H1 (cell line): ENCODE measurements around the gene NUP98. TPM values are rescaled to one million over a fixed set of nuclear protein-coding genes. Genes with fewer than 3 reads are reported as not detected.

Source experiments
- CTCF ChIA-PET: fragments of 300-600 bp; sonication (Branson Sonifier 250); formaldehyde crosslinking; loops from one replicate; lab custom pipeline; 2021; ENCODE audit not compliant: partially characterized antibody; lab: Charles Lee
- POLR2A ChIA-PET: fragments of 300-600 bp; sonication (Branson Sonifier 250); formaldehyde crosslinking; loops from one replicate; lab custom pipeline; 2021; ENCODE audit warnings: inconsistent platforms; ENCODE audit not compliant: partially characterized antibody; lab: Charles Lee
- DNase-seq, 2 experiments: peaks; one replicate each; pipeline versions ENCODE4 v3.0.0 to v3.0.0-alpha.2; 2010 to 2022; ENCODE audit warnings: low spot score in 2 of 2, low read depth in 1 of 2, mixed read lengths in 1 of 2
- FAIRE-seq: peaks from 2 replicates; lab custom pipeline; 2011; peaks lifted over from hg19 to GRCh38; lab: Jason Lieb, UNC
- H2AFZ ChIP-seq: 2 replicates; pipeline ENCODE4 v1.8.1; 2012; ENCODE audit warnings: low read length, inconsistent platforms
- H2AK5ac ChIP-seq: 2 replicates; pipeline ENCODE4 v1.6.1; 2013; ENCODE audit warnings: low read depth, low read length
- H2BK120ac ChIP-seq: replicated peaks from 2 replicates; pipeline ENCODE3; 2013; ENCODE audit warnings: low read depth, low read length, inconsistent platforms
- H2BK12ac ChIP-seq: 2 replicates; pipeline ENCODE4 v1.6.1; 2013; ENCODE audit warnings: low read depth, low read length
- H2BK15ac ChIP-seq: 2 replicates; pipeline ENCODE4 v1.6.1; 2013; ENCODE audit warnings: low read length
- H2BK20ac ChIP-seq: 2 replicates; pipeline ENCODE4 v1.6.1; 2013; ENCODE audit warnings: low read length
- H2BK5ac ChIP-seq: 2 replicates; pipeline ENCODE4 v1.6.1; 2013; ENCODE audit warnings: low read depth, low read length
- H3K14ac ChIP-seq: 2 replicates; pipeline ENCODE4 v1.6.1; 2013; ENCODE audit warnings: inconsistent platforms; ENCODE audit not compliant: insufficient read length
- H3K18ac ChIP-seq: 2 replicates; pipeline ENCODE4 v1.6.1; 2013; ENCODE audit warnings: low read length; ENCODE audit errors: extremely low read depth
- H3K23ac ChIP-seq: 2 replicates; pipeline ENCODE4 v1.6.1; 2013; ENCODE audit warnings: inconsistent platforms; ENCODE audit not compliant: insufficient read length
- H3K23me2 ChIP-seq: 2 replicates; pipeline ENCODE4 v1.6.1; 2013; ENCODE audit warnings: low read depth, low read length
- H3K27ac ChIP-seq: 2 replicates; pipeline ENCODE4 v1.6.1; 2011; ENCODE audit warnings: low read depth, low read length, inconsistent platforms
- H3K27me3 ChIP-seq, 4 experiments: replicated peaks in 1 of 4; 1 replicate in 1 of 4; 2 replicates in 3 of 4; pipeline versions ENCODE4 v1.6.1 to v1.8.1; 2011 to 2013; ENCODE audit warnings: low read length in 3 of 4, mild to moderate bottlenecking in 3 of 4, inconsistent platforms in 2 of 4, mixed read lengths in 2 of 4, moderate library complexity in 1 of 4; ENCODE audit not compliant: control insufficient read depth in 3 of 4, insufficient read depth in 3 of 4; ENCODE audit errors: extremely low read depth in 1 of 4
- H3K36me3 ChIP-seq, 4 experiments: 2 replicates each; pipeline versions ENCODE4 v1.6.1 to v1.8.1; 2011 to 2013; ENCODE audit warnings: mild to moderate bottlenecking in 4 of 4, low read length in 3 of 4, moderate library complexity in 2 of 4, control low read depth in 1 of 4, inconsistent platforms in 1 of 4; ENCODE audit not compliant: insufficient read depth in 4 of 4, control insufficient read depth in 2 of 4
- H3K4ac ChIP-seq: replicated peaks from 2 replicates; pipeline ENCODE3; 2013; ENCODE audit warnings: low read length, low read depth, mixed read lengths, inconsistent platforms; ENCODE audit not compliant: insufficient read length
- H3K4me1 ChIP-seq, 4 experiments: replicated peaks in 1 of 4; 1 replicate in 1 of 4; 2 replicates in 3 of 4; pipeline versions ENCODE4 v1.6.1 to v1.8.1; 2011 to 2013; ENCODE audit warnings: low read length in 3 of 4, inconsistent platforms in 2 of 4, mixed read lengths in 1 of 4; ENCODE audit not compliant: insufficient read depth in 4 of 4, control insufficient read depth in 3 of 4
- H3K4me2 ChIP-seq, 2 experiments: 2 replicates each; pipeline versions ENCODE4 v1.6.1 to v1.8.1; 2011 to 2013; ENCODE audit warnings: low read depth in 2 of 2, low read length in 2 of 2, control low read depth in 1 of 2, inconsistent platforms in 1 of 2, mild to moderate bottlenecking in 1 of 2; ENCODE audit not compliant: insufficient read depth in 1 of 2
- H3K4me3 ChIP-seq, 4 experiments: fragments of 200-600, 300-600 bp in 1 of 4; sonication (generic), shearing (Covaris generic), sonication (Bioruptor Twin) in 1 of 4; 2 replicates each; pipeline versions ENCODE4 v1.5.1 to v1.8.1; 2011 to 2016; ENCODE audit warnings: low read length in 4 of 4, low read depth in 3 of 4, control low read depth in 2 of 4, inconsistent platforms in 2 of 4, mild to moderate bottlenecking in 2 of 4, mixed read lengths in 1 of 4, moderate library complexity in 1 of 4; ENCODE audit not compliant: insufficient read depth in 2 of 4; ENCODE audit errors: extremely low read depth in 1 of 4
- H3K56ac ChIP-seq: replicated peaks from 2 replicates; pipeline ENCODE3; 2013; ENCODE audit warnings: low read depth, mild to moderate bottlenecking, mixed read lengths, low read length, inconsistent platforms; ENCODE audit not compliant: insufficient read length
- H3K79me1 ChIP-seq: 2 replicates; pipeline ENCODE4 v1.6.1; 2013; ENCODE audit warnings: low read depth, low read length, control low read depth
- H3K79me2 ChIP-seq, 2 experiments: 2 replicates each; pipeline versions ENCODE4 v1.6.1 to v1.8.1; 2012 to 2013; ENCODE audit warnings: low read length in 2 of 2, mild to moderate bottlenecking in 2 of 2, inconsistent platforms in 1 of 2; ENCODE audit not compliant: insufficient read depth in 2 of 2, control insufficient read depth in 1 of 2
- H3K9ac ChIP-seq, 4 experiments: replicated peaks in 1 of 4; 1 replicate in 1 of 4; 2 replicates in 3 of 4; pipeline versions ENCODE4 v1.6.1 to v1.8.1; 2011 to 2013; ENCODE audit warnings: low read depth in 3 of 4, low read length in 3 of 4, control low read depth in 2 of 4, mild to moderate bottlenecking in 2 of 4, moderate library complexity in 2 of 4, inconsistent platforms in 1 of 4; ENCODE audit errors: extremely low read depth in 1 of 4
- H3K9me3 ChIP-seq, 2 experiments: 2 replicates each; pipeline versions ENCODE4 v1.6.1 to v1.8.1; 2012 to 2013; ENCODE audit warnings: mild to moderate bottlenecking in 2 of 2, moderate library complexity in 2 of 2, control low read depth in 1 of 2, inconsistent platforms in 1 of 2, low read depth in 1 of 2, low read length in 1 of 2, mixed read lengths in 1 of 2; ENCODE audit not compliant: insufficient read depth in 2 of 2
- H4K20me1 ChIP-seq, 2 experiments: replicated peaks in 1 of 2; 2 replicates each; pipeline versions ENCODE3 to v1.8.1; 2011 to 2013; ENCODE audit warnings: inconsistent platforms in 2 of 2, low read length in 2 of 2, mild to moderate bottlenecking in 1 of 2; ENCODE audit not compliant: insufficient read depth in 2 of 2, control insufficient read depth in 1 of 2
- H4K5ac ChIP-seq: 2 replicates; pipeline ENCODE4 v1.6.1; 2013; ENCODE audit warnings: low read length, low read depth, mixed read lengths, inconsistent platforms; ENCODE audit not compliant: insufficient read length
- H4K8ac ChIP-seq: 2 replicates; pipeline ENCODE4 v1.8.0; 2013; ENCODE audit warnings: mild to moderate bottlenecking, moderate library complexity, low read length, inconsistent platforms; ENCODE audit not compliant: insufficient read depth; ENCODE audit errors: extremely low read depth
- H4K91ac ChIP-seq: replicated peaks from 2 replicates; pipeline ENCODE3; 2013; ENCODE audit warnings: low read length, mixed read lengths, inconsistent platforms; ENCODE audit not compliant: insufficient read length
- CEBPB ChIP-seq: IDR thresholded peaks from 2 replicates; pipeline ENCODE4 v1.6.1; 2012; ENCODE audit warnings: low read depth, low read length
- SP1 ChIP-seq: IDR thresholded peaks from 2 replicates; pipeline ENCODE4 v1.6.1; 2011; ENCODE audit warnings: low read depth, low read length
- WGBS, 2 experiments: shearing (Covaris generic) in 1 of 2; methylation state at CpG; one replicate each; pipeline versions ENCODE4 v1.1.6 to v1.1.7; 2013 to 2015; ENCODE audit warnings: low lambda C conversion rate in 2 of 2, mixed read lengths in 2 of 2, inconsistent platforms in 1 of 2, low coverage in 1 of 2, missing lambda C conversion rate in 1 of 2; ENCODE audit not compliant: insufficient replicate concordance in 2 of 2, insufficient coverage in 1 of 2, insufficient read length in 1 of 2; ENCODE audit errors: extremely low coverage in 1 of 2, missing lambda C conversion rate in 1 of 2; 5-methylcytosine and 5-hydroxymethylcytosine counted together
- polyA plus RNA-seq, 7 experiments: library from polyadenylated mRNA; depleted of rRNA in 3 of 7; stranded (reverse) in 5 of 7; unstranded in 2 of 7; fragments of >200 nt in 5 of 7; fragments of 200-250 nt in 2 of 7; gene quantifications; 1 replicate in 5 of 7; 2 replicates in 1 of 7; 4 replicates in 1 of 7; pipeline versions ENCODE4 v1.2.1 to v1.2.3, GENCODE V29; 2011 to 2013; ENCODE audit warnings: missing spikeins in 2 of 7, mixed read lengths in 2 of 7
- total RNA-seq: library from RNA; stranded (reverse); fragmentation: NEBNext Ultra II Directional; extraction: Animal tissue kit (Norgen Biotek cat#: 25700); gene quantifications from 2 replicates; pipeline ENCODE4 v1.2.1, GENCODE V29; 2021

The NUP98 gene
- total and polyA plus RNA-seq, 2 of the 8 experiments (the other 6 are each of a cell fraction or from before 2014, with no cell fraction given), result 98.6 to 261 TPM

DNA sequence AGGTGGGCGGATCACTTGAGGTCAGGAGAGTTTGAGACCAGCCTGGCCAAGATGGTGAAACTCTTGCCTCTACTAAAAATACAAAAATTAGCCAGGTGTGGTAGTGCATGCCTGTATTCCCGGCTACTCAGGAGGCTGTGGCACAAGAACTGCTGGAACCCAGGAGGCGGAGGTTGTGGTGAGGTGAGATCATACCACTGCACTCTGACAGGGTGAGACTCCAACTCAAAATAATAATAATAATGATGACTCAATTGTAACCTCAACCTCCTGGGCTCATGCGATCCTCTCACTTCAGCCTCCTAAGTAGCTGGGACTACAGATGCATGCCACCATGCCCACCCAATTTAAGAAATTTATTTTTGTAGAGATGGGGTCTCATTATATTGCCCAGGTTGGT is 110.6 kb downstream of the NUP98 start (continued):
- TF ChIP-seq CEBPB, result no peak

DNA sequence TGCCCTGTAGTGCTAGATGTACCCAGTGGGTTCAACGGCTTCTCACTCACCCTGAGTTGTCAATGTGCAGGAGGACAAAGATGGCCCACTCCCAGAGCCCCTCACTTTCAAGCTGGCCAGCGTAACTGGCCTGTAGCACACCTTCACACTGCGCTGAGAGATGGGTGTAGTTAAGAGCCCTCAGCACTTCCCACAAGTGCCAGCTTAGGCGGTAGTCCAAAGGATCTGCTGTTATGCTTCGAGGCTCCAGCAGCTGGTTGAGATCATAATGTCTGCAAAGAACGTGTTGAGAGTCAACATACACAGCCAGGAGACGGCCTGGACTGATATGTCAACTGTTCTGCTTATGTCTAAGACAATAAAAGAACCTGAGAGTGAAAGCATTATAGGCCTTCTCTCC is 111.4 kb downstream of the NUP98 start:
- Histone ChIP-seq H4K91ac (no peak overlapping the region), H3K23me2 (no peaks in the 10 kb centered on the region), H3K4me3 (no peak overlapping the region), H2BK12ac (no peak overlapping the region), H3K14ac (no peak overlapping the region), H3K4ac (no peak overlapping the region), H4K5ac (no peak overlapping the region), H3K23ac (no peak overlapping the region), H3K79me2 (no peaks in the 10 kb centered on the region), H3K4me1 (no peaks in the 10 kb centered on the region), H3K27me3 (no peaks in the 10 kb centered on the region), H3K4me2 (no peak overlapping the region), H3K18ac (no peak overlapping the region), H3K56ac (no peak overlapping the region), H2BK20ac (no peak overlapping the region), H2BK5ac (no peak overlapping the region), H3K9ac (no peak overlapping the region), H4K20me1 (peaks cover 0 to 2% of the 10 kb centered on the region in 2 experiments), H3K27ac (no peak overlapping the region), H3K79me1 (no peaks in the 10 kb centered on the region), H2AFZ (no peak overlapping the region), H2BK15ac (no peak overlapping the region), H2AK5ac (no peak overlapping the region), H3K36me3 (peaks cover 31 to 85% (median 58%) of the 10 kb centered on the region in 4 experiments), H3K9me3 (no peaks in the 10 kb centered on the region), H4K8ac (no peak overlapping the region), H2BK120ac (no peak overlapping the region)
- ChIA-PET POLR2A (no interaction called here), CTCF (no interaction called here)
- 92% methylated on average over 7 of the region's 7 CpGs; no CpG with 5 or more reads in 1 of the 2 experiments for WGBS, 2 experiments
- no peak for DNase-seq
- TF ChIP-seq SP1, result no peak
- FAIRE-seq, result no peak
